Brain microvascular endothelial cell (primary cell): Measurements from ENCODE around the gene SNX10.

ENCODE experiments used
- DNase-seq: peaks from one replicate; pipeline ENCODE4 v3.0.0-alpha.2; 2020
- H3K27ac ChIP-seq: fragments of 250-450 bp; sonication (Bioruptor Pico); 2 replicates; pipeline ENCODE4 v1.5.1; 2020; ENCODE audit warnings: mild to moderate bottlenecking, moderate library complexity
- H3K27me3 ChIP-seq: fragments of 250-450 bp; sonication (Bioruptor Pico); replicated peaks from 2 replicates; pipeline ENCODE4 v1.5.1; 2020; ENCODE audit warnings: mild to moderate bottlenecking
- H3K36me3 ChIP-seq: fragments of 250-450 bp; sonication (Bioruptor Pico); replicated peaks from 2 replicates; pipeline ENCODE4 v1.5.1; 2020; ENCODE audit warnings: mild to moderate bottlenecking
- H3K4me3 ChIP-seq: 2 replicates; pipeline ENCODE4 v1.5.1; 2011; ENCODE audit warnings: low read depth, mild to moderate bottlenecking, control low read depth, low read length, moderate library complexity
- in situ Hi-C: cut with HindIII; loops from 2 replicates; pipeline ENCODE4 v1.10.0; 2017; ENCODE audit warnings: low sequenced_read_pairs, low pct_ligation_motif_present
- TF ChIP-seq, protein P1 (sequence below): IDR thresholded peaks from 2 replicates; pipeline ENCODE4 v1.5.1; 2011; ENCODE audit warnings: low read depth, mild to moderate bottlenecking, moderate library complexity, low read length, control low read depth, inconsistent platforms; ENCODE audit errors: missing control alignments

Gene SNX10

DNA sequence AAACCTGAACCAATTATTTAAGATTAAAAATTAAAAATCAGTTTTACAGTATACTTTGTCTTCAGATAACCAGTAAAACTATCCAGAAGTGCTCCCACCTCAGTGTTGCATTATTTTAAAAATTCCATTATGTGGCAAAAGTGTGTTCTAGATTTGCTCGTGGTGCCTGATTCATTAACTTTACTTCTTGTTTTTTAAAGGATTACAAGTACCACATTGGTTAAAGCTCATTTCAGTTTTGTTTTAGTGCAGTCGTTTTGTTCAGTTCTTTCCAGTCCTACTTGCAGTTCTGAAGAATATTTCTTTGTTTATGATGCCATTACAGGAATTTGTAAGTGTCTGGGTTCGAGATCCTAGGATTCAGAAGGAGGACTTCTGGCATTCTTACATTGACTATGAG is 69.0 kb downstream of the SNX10 start:
- H3K4me3 ChIP-seq, result no peak overlapping the region
- TF ChIP-seq, protein P1, sequence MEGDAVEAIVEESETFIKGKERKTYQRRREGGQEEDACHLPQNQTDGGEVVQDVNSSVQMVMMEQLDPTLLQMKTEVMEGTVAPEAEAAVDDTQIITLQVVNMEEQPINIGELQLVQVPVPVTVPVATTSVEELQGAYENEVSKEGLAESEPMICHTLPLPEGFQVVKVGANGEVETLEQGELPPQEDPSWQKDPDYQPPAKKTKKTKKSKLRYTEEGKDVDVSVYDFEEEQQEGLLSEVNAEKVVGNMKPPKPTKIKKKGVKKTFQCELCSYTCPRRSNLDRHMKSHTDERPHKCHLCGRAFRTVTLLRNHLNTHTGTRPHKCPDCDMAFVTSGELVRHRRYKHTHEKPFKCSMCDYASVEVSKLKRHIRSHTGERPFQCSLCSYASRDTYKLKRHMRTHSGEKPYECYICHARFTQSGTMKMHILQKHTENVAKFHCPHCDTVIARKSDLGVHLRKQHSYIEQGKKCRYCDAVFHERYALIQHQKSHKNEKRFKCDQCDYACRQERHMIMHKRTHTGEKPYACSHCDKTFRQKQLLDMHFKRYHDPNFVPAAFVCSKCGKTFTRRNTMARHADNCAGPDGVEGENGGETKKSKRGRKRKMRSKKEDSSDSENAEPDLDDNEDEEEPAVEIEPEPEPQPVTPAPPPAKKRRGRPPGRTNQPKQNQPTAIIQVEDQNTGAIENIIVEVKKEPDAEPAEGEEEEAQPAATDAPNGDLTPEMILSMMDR, result no peak
- no peak for DNase-seq
- H3K27ac ChIP-seq, result no peak overlapping the region
- in situ Hi-C loops, result no loop called here
- peaks cover 3% of the 10 kb centered on the region for H3K27me3 ChIP-seq
- no peaks in the 10 kb centered on the region for H3K36me3 ChIP-seq

DNA sequence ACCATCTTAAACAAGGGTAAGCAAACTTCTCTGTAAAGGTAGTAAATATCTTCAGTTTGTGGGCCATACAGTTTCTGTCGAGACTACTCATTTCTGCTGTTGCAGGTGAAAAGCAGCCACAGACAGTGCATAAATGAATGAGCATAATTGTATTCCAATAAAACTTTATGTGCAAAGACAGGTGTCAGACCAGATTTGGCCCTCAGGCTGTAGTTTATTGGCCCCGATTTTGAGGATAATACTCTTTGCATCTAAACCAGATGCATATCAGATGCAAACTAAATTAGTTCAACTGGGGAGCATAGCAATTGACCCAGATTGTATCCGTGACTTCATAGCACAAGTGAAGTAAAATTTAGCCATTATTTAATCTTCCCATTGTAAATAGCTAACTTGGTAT is 70.0 kb downstream of the SNX10 start:
- in situ Hi-C loops, result no loop called here
- peaks cover 3% of the 10 kb centered on the region for H3K27me3 ChIP-seq
- TF ChIP-seq, protein P1, result no peak
- H3K27ac ChIP-seq, result no peak overlapping the region
- H3K36me3 ChIP-seq, result no peaks in the 10 kb centered on the region
- no peak overlapping the region for H3K4me3 ChIP-seq
- DNase-seq, result no peak

DNA sequence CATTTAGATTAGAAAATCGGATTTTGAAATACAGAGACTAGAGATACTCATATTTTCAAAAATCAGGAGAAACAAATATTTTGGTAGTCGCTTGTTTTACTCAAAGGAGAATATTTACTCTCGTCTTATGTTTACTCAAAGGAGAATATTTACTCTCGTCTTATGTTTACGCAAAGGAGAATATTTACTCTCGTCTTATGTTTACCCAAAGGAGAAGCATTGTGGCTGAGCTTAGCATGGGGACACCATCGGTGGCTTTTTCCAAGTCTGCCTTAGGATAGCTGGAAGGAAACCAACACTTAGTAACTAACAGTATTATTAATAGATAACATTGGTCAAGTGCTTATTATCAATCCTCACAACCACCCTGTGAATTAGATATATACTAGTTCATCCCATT is 71.8 kb downstream of the SNX10 start:
- no peak for DNase-seq
- H3K4me3 ChIP-seq, result no peak overlapping the region
- peaks cover 3% of the 10 kb centered on the region for H3K27me3 ChIP-seq
- TF ChIP-seq, protein P1, result no peak
- H3K36me3 ChIP-seq, result no peaks in the 10 kb centered on the region
- no peak overlapping the region for H3K27ac ChIP-seq
- in situ Hi-C loops, result no loop called here

DNA sequence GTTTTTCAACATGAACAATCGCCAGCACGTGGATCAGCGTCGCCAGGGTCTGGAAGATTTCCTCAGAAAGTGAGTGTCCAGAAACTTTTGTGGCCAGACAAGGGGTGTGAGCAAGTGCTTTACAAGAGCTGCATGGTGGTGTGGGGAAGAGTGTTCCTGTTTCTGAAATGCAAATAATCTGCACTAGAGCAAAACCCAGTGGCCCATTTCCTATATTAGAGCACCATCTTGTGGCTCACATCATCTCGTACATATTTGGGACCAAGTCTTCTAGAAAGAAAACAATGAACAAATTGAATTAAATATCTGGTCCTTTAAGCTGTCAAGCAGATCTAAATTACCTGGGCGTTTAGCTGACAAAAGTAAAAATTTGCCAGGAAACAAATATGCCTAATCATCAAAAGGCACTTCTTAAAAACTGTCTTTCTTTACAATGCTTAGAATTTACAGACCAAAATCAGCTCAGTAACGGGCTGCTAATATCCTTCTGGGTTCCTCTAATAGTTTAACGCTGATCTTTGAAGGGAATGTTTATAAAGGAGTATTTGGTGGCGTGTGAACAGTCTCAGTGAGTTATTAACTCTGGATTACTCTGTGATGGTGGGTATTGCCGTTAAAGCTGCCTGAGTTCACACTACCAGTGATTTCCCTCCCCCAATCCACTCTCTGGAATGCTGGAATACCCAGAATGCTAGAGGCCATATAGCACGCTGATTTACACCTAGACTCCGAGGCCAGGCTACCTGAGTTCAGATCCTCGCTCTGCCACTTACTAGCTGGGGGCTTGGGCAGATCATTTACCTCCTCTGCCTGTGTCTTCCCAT is 73.6 kb downstream of the SNX10 start:
- H3K36me3 ChIP-seq, result no peaks in the 10 kb centered on the region
- peaks cover 3% of the 10 kb centered on the region for H3K27me3 ChIP-seq

DNA sequence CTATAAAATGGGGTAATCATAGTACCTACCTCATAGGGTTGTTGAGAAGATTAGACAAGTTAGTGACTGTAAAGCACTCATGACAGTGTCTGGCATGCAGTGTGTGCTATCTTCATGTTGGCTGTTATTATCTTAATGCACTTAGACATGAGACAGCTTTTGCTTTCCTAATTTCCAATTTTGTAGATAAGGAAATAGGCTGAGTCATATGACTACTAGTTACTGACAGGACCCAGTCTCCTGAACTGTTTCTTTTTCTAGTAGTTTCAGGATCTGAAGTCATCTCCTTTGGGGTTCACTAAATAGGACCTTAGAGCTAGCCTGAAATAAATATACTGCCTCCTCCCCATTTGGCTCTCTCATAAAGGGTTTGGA is 74.2 kb downstream of the SNX10 start:
- TF ChIP-seq, protein P1, result no peak
- Histone ChIP-seq H3K4me3 (no peak overlapping the region), H3K27me3 (peaks cover 5% of the 10 kb centered on the region), H3K36me3 (no peaks in the 10 kb centered on the region), H3K27ac (no peak overlapping the region)
- no peak for DNase-seq
- in situ Hi-C loops, result no loop called here

More for the DNA sequence above, 73.6 kb downstream of the SNX10 start:
- peak; percentile 70 for DNase-seq
- in situ Hi-C loops, result no loop called here
- Histone ChIP-seq H3K27ac (no peak overlapping the region), H3K4me3 (no peak overlapping the region)
- TF ChIP-seq, protein P1, result peak; percentile 61
